Panc1 (cell line): ENCODE measurements around the gene GSG1L. TPM values are rescaled to one million over a fixed set of nuclear protein-coding genes. Genes with fewer than 3 reads are reported as not detected.
A peak's percentile ranks its signal among the peaks of the same experiment; 100 is the strongest.

ENCODE experiments used
- ATAC-seq: fragments of 200-7000 bp; cut with Tn5 transposase; 2 replicates; pipeline ENCODE4 v1.9.1; 2020; ENCODE audit warnings: mild to moderate bottlenecking, moderate library complexity
- BruUV-seq: library from RNA; stranded (reverse); fragments of 400-500 nt; replicated peaks from 2 replicates; lab custom pipeline; 2021; lab: Mats Ljungman, UMichigan
- CTCF ChIA-PET: fragments of 300-600 bp; sonication (Branson Sonifier 250); formaldehyde crosslinking; loops from one replicate; lab custom pipeline; 2022; ENCODE audit warnings: antibody characterized with exemption; lab: Charles Lee
- POLR2A ChIA-PET: fragments of 300-600 bp; sonication (Branson Sonifier 250); formaldehyde crosslinking; loops from one replicate; lab custom pipeline; 2022; ENCODE audit warnings: antibody characterized with exemption; lab: Charles Lee
- DNase-seq: peaks from one replicate; pipeline ENCODE4 v3.0.0-alpha.2; 2010; ENCODE audit warnings: low read depth, low spot score
- H3K27ac ChIP-seq: 2 replicates; pipeline ENCODE4 v1.5.1; 2011; ENCODE audit warnings: mild to moderate bottlenecking, low read length, inconsistent platforms
- H3K27me3 ChIP-seq: fragments of 200-500 bp; sonication (Bioruptor generic); 2 replicates; pipeline ENCODE4 v1.6.0; 2014; ENCODE audit warnings: low read length, inconsistent platforms; ENCODE audit not compliant: control insufficient read depth, insufficient read depth
- H3K36me3 ChIP-seq: fragments of 200-500 bp; sonication (Bioruptor generic); 2 replicates; pipeline ENCODE4 v1.5.1; 2014; ENCODE audit warnings: inconsistent platforms, mild to moderate bottlenecking, low read length, moderate library complexity; ENCODE audit not compliant: control insufficient read depth, insufficient read depth
- H3K4me1 ChIP-seq: 2 replicates; pipeline ENCODE4 v1.5.1; 2011; ENCODE audit warnings: inconsistent platforms, mild to moderate bottlenecking, low read length, moderate library complexity; ENCODE audit not compliant: control insufficient read depth, insufficient read depth
- H3K4me3 ChIP-seq, 2 experiments: 2 replicates each; pipeline ENCODE4 v1.5.1; 2011 to 2012; ENCODE audit warnings: low read depth in 2 of 2, low read length in 2 of 2, mild to moderate bottlenecking in 2 of 2, inconsistent platforms in 1 of 2, moderate library complexity in 1 of 2
- H3K9me3 ChIP-seq: fragments of 200-500 bp; sonication (Bioruptor generic); 2 replicates; pipeline ENCODE4 v1.5.1; 2014; ENCODE audit warnings: low read depth, mild to moderate bottlenecking, inconsistent platforms, low read length, moderate library complexity; ENCODE audit not compliant: control insufficient read depth, insufficient read depth
- POLR2AphosphoS5 ChIP-seq: IDR thresholded peaks from 2 replicates; pipeline ENCODE4 v1.6.1; 2012; ENCODE audit warnings: mild to moderate bottlenecking, low read depth, low read length, moderate library complexity
- SIN3A ChIP-seq: IDR thresholded peaks from 2 replicates; pipeline ENCODE4 v1.6.1; 2012; ENCODE audit warnings: low read depth, mild to moderate bottlenecking, low read length, moderate library complexity, borderline replicate concordance; ENCODE audit not compliant: insufficient read depth
- TCF7L2 ChIP-seq: IDR thresholded peaks from 2 replicates; pipeline ENCODE4 v1.6.1; 2011; ENCODE audit warnings: mild to moderate bottlenecking, low read depth, low read length, inconsistent platforms
- in situ Hi-C: cut with HindIII; loops from 2 replicates; pipeline ENCODE4 v1.10.0; 2016; ENCODE audit warnings: low sequenced_read_pairs, low pct_unique_long_range_greater_than_20kb
- intact Hi-C: fragments of 100-400 bp; cut with micrococcal nuclease; formaldehyde crosslinking; loops from one replicate; pipeline ENCODE4 v1.10.0; 2022; ENCODE audit not compliant: unreplicated experiment
- total RNA-seq: library from RNA; stranded (reverse); gene quantifications from one replicate; pipeline ENCODE4 v1.2.1, GENCODE V29; 2021; ENCODE audit not compliant: unreplicated experiment
- TF ChIP-seq, protein P1 (sequence below): fragments of 450-650 bp; IDR thresholded peaks from 2 replicates; pipeline ENCODE4 v1.5.1; 2017; ENCODE audit warnings: mild to moderate bottlenecking
- TF ChIP-seq, protein P2 (sequence below), 2 experiments: IDR thresholded peaks; 2 replicates each; pipeline ENCODE4 v1.6.1; 2011 to 2012; ENCODE audit warnings: low read depth in 2 of 2, control low read depth in 1 of 2, low read length in 1 of 2, mild to moderate bottlenecking in 1 of 2, moderate library complexity in 1 of 2; ENCODE audit not compliant: insufficient read depth in 1 of 2

GSG1L gene
- total RNA-seq, 1 experiment from 2014 or later: 0.08 TPM

GRCh38 chr16:28069971-28070794 is 6.7 kb upstream of the GSG1L start:
- H3K27me3 ChIP-seq: peaks cover 5% of the 10 kb centered on the region

DNA sequence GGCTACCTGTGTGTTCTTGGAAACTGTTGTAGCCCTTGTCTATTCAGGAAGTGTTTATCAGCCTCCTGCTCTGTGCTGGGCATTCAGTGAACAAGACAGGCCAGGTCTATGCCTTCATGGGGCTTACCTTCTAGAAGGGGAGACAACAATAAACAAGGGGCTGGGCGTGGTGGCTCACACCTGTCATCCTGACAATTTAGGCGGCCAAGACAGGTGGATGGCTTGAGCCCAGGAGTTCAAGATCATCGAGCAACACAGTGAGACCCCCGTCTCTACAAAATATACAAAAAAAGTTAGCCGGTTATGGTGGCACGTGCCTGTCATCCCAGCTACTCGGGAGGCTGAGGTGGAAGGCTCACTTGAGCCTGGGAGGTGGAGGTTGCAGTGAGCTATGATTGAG is 5.5 kb upstream of the GSG1L start:
- TF ChIP-seq SIN3A (no peak), POLR2AphosphoS5 (no peak), TCF7L2 (no peak)
- TF ChIP-seq, protein P1, sequence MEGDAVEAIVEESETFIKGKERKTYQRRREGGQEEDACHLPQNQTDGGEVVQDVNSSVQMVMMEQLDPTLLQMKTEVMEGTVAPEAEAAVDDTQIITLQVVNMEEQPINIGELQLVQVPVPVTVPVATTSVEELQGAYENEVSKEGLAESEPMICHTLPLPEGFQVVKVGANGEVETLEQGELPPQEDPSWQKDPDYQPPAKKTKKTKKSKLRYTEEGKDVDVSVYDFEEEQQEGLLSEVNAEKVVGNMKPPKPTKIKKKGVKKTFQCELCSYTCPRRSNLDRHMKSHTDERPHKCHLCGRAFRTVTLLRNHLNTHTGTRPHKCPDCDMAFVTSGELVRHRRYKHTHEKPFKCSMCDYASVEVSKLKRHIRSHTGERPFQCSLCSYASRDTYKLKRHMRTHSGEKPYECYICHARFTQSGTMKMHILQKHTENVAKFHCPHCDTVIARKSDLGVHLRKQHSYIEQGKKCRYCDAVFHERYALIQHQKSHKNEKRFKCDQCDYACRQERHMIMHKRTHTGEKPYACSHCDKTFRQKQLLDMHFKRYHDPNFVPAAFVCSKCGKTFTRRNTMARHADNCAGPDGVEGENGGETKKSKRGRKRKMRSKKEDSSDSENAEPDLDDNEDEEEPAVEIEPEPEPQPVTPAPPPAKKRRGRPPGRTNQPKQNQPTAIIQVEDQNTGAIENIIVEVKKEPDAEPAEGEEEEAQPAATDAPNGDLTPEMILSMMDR: no peak
- TF ChIP-seq, protein P2, sequence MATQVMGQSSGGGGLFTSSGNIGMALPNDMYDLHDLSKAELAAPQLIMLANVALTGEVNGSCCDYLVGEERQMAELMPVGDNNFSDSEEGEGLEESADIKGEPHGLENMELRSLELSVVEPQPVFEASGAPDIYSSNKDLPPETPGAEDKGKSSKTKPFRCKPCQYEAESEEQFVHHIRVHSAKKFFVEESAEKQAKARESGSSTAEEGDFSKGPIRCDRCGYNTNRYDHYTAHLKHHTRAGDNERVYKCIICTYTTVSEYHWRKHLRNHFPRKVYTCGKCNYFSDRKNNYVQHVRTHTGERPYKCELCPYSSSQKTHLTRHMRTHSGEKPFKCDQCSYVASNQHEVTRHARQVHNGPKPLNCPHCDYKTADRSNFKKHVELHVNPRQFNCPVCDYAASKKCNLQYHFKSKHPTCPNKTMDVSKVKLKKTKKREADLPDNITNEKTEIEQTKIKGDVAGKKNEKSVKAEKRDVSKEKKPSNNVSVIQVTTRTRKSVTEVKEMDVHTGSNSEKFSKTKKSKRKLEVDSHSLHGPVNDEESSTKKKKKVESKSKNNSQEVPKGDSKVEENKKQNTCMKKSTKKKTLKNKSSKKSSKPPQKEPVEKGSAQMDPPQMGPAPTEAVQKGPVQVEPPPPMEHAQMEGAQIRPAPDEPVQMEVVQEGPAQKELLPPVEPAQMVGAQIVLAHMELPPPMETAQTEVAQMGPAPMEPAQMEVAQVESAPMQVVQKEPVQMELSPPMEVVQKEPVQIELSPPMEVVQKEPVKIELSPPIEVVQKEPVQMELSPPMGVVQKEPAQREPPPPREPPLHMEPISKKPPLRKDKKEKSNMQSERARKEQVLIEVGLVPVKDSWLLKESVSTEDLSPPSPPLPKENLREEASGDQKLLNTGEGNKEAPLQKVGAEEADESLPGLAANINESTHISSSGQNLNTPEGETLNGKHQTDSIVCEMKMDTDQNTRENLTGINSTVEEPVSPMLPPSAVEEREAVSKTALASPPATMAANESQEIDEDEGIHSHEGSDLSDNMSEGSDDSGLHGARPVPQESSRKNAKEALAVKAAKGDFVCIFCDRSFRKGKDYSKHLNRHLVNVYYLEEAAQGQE (IDR thresholded peaks at IDR 0.05; ENCODE audit: insufficient read depth in 1 of 2, low read depth in 2 of 2, low read length in 1 of 2): no peak
- DNase-seq: no peak
- Histone ChIP-seq H3K4me3 (no peak overlapping the region), H3K27me3 (peaks cover 14% of the 10 kb centered on the region), H3K4me1 (no peaks in the 10 kb centered on the region), H3K27ac (no peak overlapping the region), H3K9me3 (no peaks in the 10 kb centered on the region), H3K36me3 (no peaks in the 10 kb centered on the region)
- ChIA-PET CTCF (no interaction called here), POLR2A (no interaction called here)
- intact Hi-C loops (no loop called here), in situ Hi-C loops (no loop called here)
- BruUV-seq: no TSS peak
- ATAC-seq: no peak

More at GRCh38 chr16:28069971-28070794, 6.7 kb upstream of the GSG1L start:
- CTCF ChIA-PET: interaction anchor here (0.5 to 1.5 kb wide), 4 partner anchors 22 to 97 kb away, joined by 3 to 16 read pairs (median 4); no protein-coding TSS in a partner anchor
- Histone ChIP-seq H3K27ac (no peak overlapping the region), H3K4me1 (no peaks in the 10 kb centered on the region), H3K9me3 (no peaks in the 10 kb centered on the region), H3K4me3 (no peak overlapping the region), H3K36me3 (no peaks in the 10 kb centered on the region)
- POLR2A ChIA-PET: no interaction called here
- intact Hi-C loops (loop anchor here (1.0 kb wide), 1 partner anchor 98 kb away; no protein-coding TSS in a partner anchor), in situ Hi-C loops (no loop called here)
- TF ChIP-seq, protein P2 (IDR thresholded peaks at IDR 0.05; ENCODE audit: insufficient read depth in 1 of 2, low read depth in 2 of 2, low read length in 1 of 2): no peak
- no peak for TF ChIP-seq TCF7L2
- TF ChIP-seq SIN3A: no peak
- no peak for TF ChIP-seq POLR2AphosphoS5
- TF ChIP-seq, protein P1: no peak
- no TSS peak for BruUV-seq
- DNase-seq: no peak
- peak; percentile 44 for ATAC-seq
